ENCODE results near the gene RABGEF1.

DNA sequence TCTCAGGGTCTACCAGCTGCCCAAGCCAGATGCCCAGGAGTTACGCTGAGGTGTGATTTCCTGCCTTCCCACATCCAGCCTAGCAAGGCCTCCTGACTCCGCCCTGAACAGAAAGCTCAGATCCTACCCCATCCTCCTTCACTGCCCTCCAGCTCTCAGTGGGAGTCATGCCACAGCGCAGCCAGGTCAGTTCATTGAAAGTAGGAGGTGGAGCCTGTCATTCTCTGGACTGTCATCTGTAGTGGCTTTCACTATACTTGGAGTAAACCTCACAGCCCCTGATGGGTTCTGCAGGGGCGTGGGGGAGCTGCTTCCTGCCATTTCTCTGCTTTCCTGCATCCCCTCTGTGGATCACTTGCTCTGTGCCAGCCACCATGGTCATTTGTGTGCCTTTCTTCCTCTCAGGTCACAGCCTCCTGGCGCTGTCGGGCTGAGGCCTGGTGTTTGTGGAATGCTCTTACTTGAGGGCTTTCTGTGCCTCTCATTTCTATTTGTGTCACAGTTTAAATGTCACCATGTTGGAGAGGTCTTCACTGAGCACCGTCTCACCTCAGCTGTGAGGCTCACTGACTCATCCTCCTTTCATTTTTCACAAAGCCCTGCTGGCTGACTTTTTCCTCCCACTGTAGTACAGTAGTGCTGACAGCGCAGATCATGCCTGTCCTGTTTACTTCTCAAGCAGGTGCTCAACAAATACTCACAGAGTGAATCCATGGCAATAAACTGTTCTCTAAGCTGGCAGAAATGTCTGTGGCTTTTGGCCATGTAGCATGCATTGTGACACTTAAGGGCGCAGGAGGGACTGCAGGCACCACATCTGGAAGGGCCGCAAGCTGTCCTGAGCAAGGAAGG lies 119.5 kb downstream of the RABGEF1 start:
- TF ChIP-seq, protein P1, sequence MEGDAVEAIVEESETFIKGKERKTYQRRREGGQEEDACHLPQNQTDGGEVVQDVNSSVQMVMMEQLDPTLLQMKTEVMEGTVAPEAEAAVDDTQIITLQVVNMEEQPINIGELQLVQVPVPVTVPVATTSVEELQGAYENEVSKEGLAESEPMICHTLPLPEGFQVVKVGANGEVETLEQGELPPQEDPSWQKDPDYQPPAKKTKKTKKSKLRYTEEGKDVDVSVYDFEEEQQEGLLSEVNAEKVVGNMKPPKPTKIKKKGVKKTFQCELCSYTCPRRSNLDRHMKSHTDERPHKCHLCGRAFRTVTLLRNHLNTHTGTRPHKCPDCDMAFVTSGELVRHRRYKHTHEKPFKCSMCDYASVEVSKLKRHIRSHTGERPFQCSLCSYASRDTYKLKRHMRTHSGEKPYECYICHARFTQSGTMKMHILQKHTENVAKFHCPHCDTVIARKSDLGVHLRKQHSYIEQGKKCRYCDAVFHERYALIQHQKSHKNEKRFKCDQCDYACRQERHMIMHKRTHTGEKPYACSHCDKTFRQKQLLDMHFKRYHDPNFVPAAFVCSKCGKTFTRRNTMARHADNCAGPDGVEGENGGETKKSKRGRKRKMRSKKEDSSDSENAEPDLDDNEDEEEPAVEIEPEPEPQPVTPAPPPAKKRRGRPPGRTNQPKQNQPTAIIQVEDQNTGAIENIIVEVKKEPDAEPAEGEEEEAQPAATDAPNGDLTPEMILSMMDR (conservative IDR thresholded peaks at IDR 0.05; ENCODE audit: low read length), result no peak
- TF ChIP-seq EZH2phosphoT487 (IDR thresholded peaks at IDR 0.05; ENCODE audit: borderline replicate concordance), result no peak

Data from Loucy (cell line).